Jurkat, Clone E6-1 (cell line): ENCODE results near the gene PDPK1.
"Not testable (repeated sequence)": the region's sequence is repeated elsewhere in the genome, so short reads cannot be mapped to it uniquely, and the experiment has no call there.

ENCODE experiments used
- DNase-seq: peaks from one replicate; pipeline ENCODE4 v3.0.0-alpha.2; 2011; ENCODE audit warnings: low read depth, low spot score
- H3K4me3 ChIP-seq: 2 replicates; pipeline ENCODE4 v1.5.1; 2011; ENCODE audit warnings: mild to moderate bottlenecking, low read length, control low read depth, moderate library complexity

PDPK1 gene

DNA sequence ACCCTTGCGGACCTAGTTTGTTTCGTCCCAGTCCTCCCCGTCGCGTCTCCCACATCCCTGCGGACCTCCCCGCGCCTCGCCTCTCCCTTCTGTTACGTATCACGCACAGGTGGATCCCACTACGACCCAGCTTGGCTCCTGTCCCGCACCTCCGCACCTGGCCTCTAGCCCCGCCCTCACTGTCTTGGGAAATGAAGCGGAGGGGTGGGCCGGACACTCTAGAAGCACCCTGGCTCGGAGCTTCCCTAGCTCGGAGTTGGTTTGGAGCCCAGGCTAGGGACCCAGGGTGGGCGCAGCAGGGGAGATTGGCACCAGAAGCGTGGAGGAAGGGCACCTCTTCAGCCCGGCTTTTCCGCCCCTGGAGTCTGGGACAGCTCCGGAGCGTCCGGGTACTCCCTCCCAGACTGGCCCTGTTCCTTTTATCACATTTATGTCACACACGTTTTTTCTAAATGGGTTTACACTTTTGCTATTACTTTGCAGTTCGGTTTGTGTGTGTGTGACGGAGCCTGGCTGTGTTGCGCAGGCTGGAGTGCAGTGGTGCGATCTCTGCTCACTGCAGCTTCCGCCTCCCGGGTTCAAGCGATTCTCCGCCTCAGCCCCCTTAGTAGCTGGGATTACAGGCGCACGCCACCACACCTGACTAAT lies 5.2 kb upstream of the PDPK1 start:
- no peak for DNase-seq
- peak overlapping the region; percentile 59 for H3K4me3 ChIP-seq

DNA sequence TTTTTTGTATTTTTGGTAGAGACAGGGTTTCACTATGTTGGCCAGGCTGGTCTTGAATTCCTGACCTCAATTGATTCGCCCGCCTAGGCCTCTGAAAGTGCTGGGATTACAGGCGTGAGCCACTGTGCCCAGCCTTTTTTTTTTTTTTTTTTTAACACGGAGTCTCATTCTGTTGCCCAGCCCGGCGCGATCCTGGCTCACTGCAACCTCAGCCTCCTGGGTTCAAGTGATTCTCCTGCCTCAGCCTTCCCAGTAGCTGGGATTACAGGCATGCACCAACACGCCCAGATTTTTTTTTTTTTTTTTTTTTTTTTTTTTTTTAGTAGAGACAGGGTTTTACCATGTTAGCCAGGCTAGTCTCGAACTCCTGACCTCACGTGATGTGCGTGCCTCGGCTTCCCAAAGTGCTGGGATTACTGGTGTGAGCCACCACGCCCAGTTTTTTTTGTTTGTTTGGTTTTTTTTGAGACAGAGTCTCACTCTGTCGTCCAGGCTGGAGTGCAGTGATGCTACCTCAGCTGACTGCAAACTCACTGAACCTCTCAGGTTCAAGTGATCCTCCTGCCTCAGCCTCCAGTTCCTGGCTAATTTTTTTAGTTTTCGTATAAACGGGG lies 4.6 kb upstream of the PDPK1 start:
- H3K4me3 ChIP-seq: peak overlapping the region; percentile 59
- not testable (repeated sequence) for DNase-seq

DNA sequence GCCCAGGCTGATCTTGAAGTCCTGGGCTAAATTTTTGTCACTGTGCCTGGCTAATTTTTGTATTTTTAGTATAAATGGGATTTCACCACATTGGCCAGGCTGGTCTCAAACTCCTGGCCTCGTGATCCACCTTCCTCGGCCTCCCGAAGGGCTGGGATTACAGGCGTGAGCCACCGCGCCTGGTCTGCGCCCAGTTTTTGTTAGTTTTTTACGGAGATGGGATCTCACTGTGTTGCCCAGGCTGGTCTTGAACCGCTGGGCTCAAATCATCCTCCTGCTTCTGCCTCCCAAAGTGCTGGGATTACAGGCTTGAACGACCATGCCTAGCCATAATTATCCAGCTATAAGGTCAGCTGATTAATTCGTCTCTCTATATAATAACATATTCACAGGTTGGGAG lies 3.9 kb upstream of the PDPK1 start:
- no peak overlapping the region for H3K4me3 ChIP-seq
- DNase-seq: no peak

DNA sequence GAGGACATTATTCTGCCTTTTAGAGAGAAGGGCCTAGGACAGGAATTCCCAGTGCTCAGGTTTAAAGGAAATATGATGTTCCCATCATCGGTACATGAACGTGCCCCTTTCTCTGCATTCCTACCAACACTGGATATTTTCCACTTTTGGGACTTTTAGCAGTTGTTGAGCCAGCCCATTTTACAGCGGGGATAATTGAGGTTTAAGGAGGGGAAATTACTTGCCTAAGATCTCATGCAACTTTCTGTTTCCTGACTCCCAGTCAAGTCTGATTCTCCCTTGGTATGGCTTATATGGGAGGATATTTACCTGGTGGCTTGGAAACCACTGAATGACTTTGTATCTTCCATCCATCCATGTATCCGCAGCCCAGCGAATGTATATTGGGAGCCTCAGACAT lies 3.5 kb upstream of the PDPK1 start:
- DNase-seq, H3K4me3 ChIP-seq: not testable (repeated sequence)

DNA sequence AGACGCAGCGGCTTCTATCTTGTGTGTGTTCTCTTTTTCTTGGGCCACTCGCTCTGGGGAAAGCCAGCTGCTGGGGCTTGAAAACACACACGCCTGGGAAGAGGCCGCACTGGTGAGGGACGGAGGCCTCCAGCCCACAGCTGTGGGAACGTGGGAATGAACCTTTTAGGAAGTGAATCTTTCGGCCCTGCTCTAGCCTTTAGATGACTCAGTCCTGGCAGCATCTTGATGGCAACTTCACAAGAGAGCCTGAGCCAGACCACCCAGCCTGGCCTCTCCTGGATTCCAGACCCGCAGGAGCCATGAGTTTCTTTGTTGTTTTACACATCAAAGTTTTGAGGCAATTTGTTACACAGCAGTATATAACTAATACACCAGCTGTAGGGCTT lies 2.2 kb upstream of the PDPK1 start:
- DNase-seq: no peak
- H3K4me3 ChIP-seq: no peak overlapping the region

DNA sequence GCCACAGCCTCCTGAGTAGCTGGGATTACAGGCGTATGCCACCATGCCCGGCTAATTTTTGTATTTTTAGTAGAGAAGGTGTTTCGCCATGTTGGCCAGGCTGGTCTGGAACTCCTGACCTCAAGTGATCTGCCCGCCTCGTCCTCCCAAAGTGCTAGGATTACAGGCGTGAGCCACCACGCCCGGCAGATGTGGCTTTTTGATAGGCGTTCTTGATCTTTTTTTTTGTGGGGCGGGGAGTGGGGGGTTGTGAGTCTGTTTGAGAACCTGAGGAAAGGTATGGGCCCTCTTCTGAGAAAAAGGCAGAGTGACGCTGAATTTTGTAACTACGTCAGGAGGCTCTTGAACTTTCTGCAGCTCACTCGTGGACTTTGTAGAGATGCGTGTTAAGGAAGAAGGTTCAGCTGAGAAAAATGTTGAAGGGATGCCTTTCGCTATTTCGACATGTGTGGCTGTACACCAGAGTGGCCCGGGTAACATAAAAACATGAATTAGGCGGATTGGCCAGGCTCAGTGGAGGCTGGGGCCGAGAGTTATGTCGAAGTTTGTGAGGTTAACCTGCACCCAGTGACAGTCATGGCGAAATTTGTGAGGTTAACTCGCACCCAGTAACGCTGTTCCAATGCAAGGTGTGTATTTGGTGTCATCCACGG lies 1.5 kb downstream of the PDPK1 start:
- not testable (repeated sequence) for H3K4me3 ChIP-seq, DNase-seq

DNA sequence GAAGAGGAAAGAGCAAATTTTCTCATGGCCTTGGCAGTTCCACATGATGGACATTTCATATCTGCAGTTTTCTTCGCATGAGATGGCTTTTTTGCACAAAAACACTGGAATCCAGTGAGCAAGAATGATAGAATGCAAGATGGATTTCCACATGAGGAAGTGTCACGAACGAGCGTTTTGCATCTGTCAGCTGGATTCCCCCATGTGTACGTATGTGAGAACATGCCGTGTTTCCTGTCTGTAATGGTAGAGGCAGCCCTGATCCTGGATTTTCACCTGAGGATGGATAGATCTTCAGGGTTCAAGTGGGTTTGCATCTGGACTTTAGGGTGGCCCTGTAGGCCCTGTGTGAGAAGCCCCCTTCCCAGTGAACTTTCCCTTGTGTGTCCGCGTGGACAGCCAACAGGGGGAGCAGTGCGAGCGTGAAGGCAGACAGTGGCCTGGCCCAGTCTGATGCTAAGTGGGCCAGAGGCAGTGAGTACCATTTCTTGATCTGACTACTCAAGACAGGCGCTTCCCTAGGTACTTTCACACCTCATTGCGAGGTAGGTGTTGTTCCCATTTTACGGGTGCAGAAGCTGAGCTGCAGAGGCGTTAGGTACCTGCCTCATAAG lies 2.1 kb downstream of the PDPK1 start:
- not testable (repeated sequence) for DNase-seq, H3K4me3 ChIP-seq

DNA sequence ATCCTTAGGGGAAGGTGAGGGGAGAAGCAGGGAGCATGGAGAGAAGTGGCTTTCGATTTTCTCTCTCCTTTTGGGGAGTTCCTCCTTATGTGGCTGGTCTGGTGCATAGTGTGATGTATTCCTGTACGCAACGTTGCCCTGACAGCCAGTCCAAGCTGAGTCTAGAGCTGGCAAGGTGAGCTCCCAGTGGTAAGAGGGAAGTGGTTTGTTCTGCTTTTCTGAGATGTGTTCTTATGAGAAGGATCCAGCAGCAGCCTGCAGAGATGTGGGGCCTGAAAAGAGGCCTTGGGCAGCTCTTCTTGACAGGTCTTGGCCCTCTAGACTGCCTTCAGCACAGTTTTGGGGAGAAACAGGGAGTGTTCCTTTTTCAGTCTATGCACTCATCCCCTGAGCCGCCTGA lies 3.1 kb downstream of the PDPK1 start:
- DNase-seq, H3K4me3 ChIP-seq: not testable (repeated sequence)

DNA sequence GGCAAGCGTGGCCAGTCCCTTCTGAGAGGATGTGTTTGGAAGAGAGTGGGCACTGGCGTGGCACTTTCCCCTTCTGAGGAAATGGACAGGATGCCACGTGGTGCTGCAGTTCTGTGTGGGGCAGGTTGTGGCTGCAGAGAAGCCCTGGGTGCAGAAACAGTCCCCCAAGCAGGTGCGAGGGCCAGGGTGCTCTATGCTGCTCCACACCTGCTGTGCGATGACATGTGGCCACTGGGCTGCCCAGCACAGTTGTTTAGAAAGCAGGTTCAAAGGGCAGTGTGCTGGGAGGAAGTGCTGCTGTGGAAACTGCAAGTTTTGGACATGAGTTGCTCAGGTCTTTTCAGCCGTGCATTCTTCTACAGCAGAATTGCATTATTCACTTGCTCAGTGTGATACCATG lies 3.6 kb downstream of the PDPK1 start:
- not testable (repeated sequence) for DNase-seq, H3K4me3 ChIP-seq

DNA sequence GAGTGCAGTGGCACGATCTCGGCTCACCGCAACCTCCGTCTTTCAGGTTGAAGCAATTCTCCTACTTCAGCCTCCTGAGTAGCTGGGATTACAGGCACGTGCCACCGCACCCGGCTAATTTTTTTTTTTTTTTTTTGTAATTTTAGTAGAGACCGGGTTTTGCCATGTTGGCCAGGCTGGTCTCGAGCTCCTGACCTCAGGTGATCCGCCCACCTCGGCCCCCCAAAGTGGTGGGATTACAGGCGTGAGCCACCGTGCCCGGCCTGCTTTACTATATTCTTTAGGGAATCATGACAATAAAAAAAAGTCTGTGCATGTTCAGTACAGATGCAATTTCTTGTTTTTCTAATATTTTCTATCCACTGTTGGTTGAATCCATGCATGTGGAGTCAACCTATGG lies 6.0 kb downstream of the PDPK1 start:
- H3K4me3 ChIP-seq, DNase-seq: not testable (repeated sequence)

DNA sequence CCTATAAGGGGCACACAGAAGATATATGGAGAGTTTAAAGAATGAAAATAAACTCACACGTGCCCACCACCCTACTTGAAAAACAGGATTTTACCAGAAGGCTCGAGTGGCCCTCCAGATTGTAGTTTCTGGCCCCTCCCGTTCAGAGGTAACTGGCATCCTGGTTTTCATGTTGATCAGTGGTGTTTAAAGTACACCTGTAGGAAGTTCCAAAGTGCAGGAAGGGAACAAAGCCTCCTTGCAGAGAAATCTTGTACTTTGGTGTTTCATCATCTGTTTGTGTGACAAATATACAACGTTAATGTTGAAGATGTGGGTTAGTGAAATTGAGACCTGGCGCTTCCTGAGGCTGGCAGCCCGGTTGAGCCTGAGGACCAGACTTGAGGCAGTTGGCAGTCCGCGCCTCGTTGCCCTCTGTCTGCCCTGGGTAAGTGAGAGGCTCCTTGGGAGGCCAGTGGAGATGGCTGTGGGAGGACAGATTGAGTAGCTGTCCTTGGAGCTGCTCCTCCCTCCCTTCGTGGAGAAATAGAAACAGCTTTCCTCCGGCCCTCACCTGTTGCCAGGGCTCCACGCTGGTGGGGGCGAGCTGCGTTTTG lies 12.6 kb downstream of the PDPK1 start:
- H3K4me3 ChIP-seq: not testable (repeated sequence)

DNA sequence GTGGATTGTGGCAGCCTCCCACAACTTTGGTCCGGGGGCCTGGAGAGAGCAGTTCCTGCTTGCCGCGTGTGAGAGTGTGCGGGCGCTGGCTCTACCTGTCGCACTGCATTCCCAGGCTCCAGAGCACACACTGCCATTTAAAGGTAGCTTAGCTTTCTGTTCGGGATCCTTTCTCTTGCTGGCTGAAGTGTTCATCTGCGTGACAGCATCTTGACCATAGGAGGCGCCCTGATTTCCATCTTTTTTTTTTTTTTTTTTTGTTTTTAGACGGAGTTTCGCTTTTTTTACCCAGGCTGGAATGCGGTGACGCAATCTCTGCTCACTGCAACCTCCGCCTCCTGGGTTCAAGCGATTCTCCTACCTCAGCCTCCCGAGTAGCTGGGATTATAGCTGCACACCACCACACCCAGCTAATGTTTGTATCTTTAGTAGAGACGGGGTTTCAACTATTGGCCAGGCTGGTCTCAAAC lies 13.6 kb downstream of the PDPK1 start:
- DNase-seq, H3K4me3 ChIP-seq: not testable (repeated sequence)

More for the DNA sequence above, 12.6 kb downstream of the PDPK1 start:
- DNase-seq: not testable (repeated sequence)

DNA sequence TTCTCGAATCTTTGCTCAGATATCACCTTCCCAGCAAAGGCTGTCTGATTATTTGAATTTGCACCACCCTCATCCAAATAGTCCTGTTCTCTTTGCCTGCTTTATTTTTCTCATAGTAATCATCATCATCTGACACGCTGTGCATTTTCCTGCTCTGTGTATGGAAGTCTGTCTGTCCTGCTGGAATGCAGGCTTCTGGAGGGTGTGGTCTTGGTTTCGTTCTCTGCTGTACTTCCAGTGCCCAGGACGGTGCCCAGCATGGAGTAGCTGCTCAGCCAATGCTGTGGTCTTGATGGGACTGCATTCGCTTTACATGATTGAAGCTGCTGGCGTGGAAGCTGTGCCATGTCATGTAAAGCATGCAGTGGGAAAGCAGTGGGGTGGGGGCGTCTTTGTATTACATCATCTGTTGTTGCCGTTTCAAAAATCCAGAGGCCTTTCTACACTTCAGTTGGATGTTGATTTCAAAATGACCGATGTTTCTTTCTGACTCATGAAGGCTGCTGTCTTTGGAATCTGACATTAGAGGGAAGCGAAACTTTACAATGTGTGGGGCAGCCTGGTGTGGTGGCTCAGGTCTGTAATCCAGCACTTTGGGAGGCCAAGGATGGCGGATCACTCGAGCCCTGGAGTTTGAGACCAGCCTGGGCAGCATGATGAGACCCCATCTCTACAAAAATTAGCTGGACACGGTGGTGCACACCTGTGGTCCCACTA lies 17.0 kb downstream of the PDPK1 start:
- not testable (repeated sequence) for H3K4me3 ChIP-seq, DNase-seq

DNA sequence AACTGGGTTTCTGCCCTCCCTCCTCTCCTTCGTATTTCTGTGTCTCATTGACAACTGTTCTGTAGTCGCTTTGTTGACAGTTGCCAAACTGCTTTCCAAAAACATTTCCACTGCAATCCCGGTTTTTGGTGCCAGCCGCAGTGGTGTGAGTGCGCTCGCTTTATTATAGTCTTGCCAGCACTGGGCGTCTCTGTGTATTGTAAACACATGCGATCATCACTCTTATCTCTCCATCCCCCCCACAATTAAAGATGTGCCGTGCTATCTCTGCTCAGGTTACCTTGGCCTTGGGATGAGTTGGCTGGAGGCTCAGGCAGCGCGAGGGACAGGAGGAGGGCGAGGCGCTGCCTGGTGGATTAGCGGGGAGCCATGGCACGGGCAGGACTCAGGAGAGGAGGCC lies 19.3 kb downstream of the PDPK1 start:
- not testable (repeated sequence) for H3K4me3 ChIP-seq, DNase-seq

DNA sequence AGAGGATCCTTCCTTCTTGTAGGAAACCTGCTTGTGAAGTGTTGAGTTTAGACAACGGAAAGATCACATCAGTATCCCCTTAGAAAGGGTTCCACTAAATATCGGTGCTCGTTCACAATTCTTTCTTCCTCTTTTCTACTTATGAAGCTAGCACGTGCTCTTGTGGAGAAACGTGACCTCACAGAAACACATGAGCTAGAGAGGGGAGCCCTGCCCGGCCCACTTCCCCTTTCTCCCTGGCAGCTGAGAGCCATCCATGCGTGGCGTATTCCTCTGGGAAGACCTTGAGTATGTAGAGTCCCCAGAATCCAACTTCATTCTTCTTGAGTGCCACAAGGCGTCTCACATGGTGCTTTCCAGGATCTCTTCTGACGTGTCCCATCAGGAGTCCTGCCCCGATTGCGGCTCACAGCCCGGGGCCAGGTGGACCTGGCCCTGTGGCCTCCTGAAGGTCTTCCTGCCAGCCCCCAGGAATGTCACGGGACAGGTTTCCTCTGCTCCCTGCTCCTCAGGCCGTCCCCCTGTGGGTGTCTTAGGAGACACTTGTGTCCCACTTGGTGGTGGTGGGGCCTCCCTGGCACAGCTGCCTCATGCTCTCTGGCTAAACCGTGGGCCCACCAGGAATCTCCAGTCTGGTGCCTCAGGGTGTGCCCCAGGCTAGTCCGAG lies 22.4 kb downstream of the PDPK1 start:
- DNase-seq, H3K4me3 ChIP-seq: not testable (repeated sequence)

DNA sequence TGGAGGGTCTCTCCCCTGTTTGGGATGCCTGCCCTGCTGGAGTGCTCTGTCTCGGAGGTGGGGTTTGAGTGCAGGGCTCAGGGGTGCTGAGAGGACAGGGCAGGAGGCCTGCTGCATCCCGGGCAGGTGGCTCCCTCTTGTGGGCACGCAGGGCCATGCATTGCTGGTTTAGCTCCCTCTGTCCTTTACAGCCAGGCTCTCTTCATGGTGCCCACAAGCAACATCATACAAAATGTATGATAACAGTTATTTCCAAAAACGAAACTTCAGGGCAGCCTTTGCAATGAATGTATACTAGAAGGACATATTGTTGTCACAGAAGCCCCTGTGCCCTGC lies 22.9 kb downstream of the PDPK1 start:
- H3K4me3 ChIP-seq, DNase-seq: not testable (repeated sequence)

DNA sequence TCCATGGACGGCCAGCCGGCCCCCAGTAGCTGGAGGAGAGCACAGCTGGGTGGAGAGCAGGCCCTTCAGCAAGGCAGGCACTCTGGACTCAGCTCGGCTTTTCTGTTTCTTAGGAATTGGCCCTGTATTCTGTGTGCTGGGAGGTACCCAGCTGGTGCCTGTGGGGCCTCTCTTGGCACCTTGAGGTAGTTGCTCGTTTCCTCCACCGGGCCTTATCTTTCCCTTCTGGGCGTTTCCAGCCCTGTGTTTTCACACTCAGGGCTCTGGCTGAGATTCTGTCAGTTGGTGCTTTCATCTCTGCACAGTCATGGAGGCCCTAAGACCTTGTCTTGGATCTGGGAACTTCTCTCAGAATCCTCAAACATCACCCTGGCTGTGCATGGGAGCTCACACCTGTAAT lies 29.7 kb downstream of the PDPK1 start:
- H3K4me3 ChIP-seq, DNase-seq: not testable (repeated sequence)

DNA sequence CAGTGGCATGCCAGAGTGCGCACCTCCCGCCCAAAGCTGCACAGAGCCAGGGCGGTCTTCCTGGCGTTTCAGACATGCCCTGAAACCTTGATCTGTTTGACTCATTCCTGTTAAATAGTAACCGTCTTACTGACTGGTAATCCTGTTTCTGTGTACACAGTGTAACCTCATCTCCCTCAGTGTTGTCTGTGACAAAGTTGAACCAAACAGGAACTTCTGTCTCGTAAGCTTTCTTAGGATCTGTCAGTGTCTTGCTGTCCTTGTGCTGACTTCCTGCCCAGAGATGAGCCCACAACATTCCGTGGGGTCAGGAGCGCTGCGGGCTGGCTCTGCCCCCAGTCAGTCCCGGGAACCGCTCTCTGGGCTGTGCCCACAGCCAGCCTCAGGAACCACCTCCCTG lies 30.8 kb downstream of the PDPK1 start:
- not testable (repeated sequence) for H3K4me3 ChIP-seq, DNase-seq

DNA sequence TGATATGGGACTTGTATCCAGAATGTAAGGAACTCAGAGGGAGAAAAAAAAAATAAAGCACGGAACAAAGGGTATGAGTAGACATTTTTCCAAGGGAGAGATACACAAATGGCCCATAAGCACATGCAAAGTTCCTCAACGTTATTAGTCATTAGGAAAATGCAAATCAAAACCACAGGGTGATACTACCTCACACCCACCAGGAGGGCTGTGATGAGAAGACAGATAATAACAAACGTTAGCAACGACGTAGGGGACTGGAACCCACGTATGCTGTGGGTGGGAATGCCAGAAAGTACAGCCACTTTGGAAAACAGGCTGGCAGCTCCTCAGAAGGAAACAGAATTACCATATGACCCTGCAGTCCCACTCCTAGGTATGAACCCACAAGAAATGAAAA lies 34.9 kb downstream of the PDPK1 start:
- not testable (repeated sequence) for H3K4me3 ChIP-seq, DNase-seq
